Measurements from ENCODE around the gene TBL1X.

- TF ChIP-seq CTCF (IDR thresholded peaks at IDR 0.05) (no peak), EP300 (IDR thresholded peaks at IDR 0.05) (no peak), POLR2A (IDR thresholded peaks at IDR 0.05) (no peak)
These were observed 157.3 kb downstream of the TBL1X start for GRCh38 chrX:9622128-9622527.
